GM21723 (cell line): ENCODE measurements around the gene GYPB.
A peak's percentile ranks its signal among the peaks of the same experiment; 100 is the strongest.
"Not testable (repeated sequence)": the region's sequence is repeated elsewhere in the genome, so short reads cannot be mapped to it uniquely, and the experiment has no call there.

Experiments used
- ATAC-seq: cut with Tn5 transposase; IDR thresholded peaks from one replicate; pipeline ENCODE4 v1.9.1; 2021; ENCODE audit warnings: mild to moderate bottlenecking, moderate library complexity; ENCODE audit not compliant: unreplicated experiment

The GYPB gene

GRCh38 chr4:144019277-144019676 is at the start of gene GYPB:
GYPB (minus strand) TSS chr4:144019380; CDS start chr4:144019287, 93 bp downstream.
- not testable (repeated sequence) for ATAC-seq

DNA sequence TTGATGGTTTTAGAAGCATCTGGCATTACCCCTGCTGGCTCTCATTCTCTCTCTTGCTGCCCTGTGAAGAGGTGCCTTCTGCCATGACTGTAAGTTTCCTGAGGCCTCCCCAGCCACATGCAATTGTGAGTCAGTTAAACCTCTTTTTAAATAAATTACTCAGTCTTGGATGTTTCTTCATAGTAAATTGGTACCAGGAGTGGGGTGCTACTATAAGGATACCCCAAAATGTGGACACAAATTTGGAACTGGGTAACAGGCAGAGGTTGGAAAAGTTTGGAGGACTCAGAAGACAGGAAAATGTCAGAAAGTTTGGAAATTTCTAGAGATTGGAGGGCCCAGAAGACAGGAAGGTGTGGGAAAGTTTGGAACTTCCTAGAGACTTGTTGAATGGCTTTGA is 42.4 kb upstream of the GYPB start:
- ATAC-seq, result not testable (repeated sequence)

- ATAC-seq, result not testable (repeated sequence)
These were observed 41.2 kb upstream of the GYPB start for GRCh38 chr4:144060234-144060859.

DNA sequence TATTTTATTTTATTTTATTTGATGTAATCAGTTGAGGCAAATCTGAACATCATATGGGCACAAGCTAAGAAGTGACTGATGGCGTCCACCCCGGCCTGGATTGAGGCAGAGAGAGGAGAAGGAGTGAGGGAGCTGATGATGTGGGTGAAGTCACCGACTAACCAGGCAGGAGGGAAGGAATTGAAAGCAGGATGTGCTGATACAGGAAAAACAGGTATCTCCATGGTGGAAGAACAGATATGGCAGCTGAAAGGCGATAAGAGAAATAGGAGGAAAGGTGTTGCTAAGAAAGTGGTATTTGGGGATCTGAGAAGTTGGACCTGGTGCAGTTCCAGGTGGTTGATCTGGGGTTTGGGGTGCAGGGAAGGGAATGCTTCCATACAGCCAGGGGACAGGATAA is 37.6 kb upstream of the GYPB start:
- ATAC-seq, result no peak

DNA sequence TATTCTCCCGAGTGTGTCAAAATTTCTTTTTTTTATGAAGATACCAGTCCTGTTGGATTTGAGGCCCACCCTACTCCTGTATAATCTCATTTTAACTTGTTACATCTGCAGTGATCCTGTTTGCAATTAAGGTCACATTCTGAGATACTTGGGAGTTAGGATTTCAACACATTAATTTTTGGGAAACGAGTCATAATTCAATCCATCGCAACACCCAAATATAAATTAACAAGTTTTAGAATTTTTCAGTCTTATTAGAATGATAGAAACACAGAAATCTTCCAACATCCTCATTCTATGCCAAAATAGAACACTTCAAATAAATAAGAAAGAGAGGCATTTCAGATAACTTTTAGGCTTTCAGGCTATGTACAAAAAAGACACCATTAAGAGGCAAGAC is 36.2 kb upstream of the GYPB start:
- ATAC-seq, result not testable (repeated sequence)

DNA sequence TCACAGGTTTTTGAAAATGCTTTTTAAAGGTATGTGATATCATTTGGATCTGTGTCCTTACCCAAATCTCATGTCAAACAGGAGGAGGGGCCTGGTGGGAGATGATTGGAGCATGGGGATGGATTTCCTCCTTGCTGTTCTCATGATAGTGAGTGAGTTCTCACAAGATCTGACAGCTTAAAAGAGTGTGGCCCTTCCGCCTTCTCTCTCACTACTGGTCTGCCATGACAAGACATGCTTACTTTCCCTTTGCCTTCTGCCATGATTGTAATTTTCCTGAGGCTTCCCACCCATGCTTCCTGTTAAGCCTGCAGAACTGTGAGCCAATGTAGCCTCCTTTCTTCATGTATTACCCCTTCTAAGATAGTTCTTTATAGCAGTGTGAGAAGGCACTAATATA is 32.3 kb upstream of the GYPB start:
- not testable (repeated sequence) for ATAC-seq

DNA sequence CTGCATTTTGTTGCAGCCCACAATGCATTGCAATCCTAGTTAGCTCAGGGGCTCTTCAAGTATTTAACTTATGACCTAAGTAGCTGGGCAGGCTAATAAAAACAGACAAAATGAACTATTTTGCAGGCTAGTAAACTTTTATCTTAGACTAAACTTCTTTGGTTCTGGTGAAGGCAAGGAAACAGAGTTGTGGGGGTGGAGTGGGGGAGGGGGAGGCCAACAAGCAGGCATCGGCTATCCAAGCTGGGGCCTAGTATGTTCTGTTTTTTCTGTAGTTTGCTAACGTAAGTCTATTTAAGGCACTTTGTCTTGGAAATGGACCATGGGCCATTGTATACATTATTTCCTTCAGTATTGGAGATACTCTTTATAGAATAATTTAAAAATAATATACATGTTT is 31.5 kb upstream of the GYPB start:
- ATAC-seq, result not testable (repeated sequence)

DNA sequence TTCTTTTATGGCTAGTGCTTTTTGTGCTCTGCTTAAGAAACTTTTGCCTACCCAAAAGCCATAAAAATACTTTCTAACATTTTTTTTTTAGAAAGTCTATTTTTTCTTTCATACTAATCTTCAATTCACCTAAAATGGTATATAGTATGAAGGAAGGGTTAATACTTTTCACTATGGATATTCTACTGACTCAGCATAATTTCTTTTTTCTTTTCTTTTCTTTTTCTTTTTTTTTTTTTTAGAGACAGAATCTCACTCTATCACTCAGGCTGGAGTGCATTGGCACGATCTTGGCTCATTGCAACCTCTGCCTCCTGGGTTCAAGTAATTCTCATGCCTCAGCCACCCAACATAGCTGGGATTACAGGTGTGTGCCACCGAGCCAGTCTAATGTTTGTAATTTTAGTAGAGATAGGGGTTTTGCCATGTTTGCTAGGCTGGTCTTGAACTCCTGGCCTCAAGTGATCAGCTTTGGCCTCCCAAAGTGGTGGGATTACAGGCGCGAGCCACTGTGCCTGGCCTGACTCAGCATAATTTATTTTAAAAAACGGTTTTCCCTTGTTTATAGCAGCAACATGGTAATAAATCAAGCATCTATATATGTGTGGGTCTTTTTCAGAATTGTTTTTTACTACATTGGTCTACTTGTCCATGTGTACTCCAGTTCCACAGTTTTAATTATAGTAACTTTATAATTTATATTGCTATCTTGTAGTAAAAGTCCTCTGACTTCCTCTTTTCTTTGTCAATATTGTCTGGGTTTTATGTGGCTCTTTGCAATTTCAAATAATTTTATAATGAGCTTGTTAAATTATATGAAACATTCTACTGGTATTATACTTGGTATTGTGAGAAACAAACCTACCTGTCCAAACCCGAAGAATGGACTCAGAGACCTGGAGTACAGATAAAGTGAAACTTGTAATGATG is 30.6 kb upstream of the GYPB start:
- ATAC-seq, result not testable (repeated sequence)

DNA sequence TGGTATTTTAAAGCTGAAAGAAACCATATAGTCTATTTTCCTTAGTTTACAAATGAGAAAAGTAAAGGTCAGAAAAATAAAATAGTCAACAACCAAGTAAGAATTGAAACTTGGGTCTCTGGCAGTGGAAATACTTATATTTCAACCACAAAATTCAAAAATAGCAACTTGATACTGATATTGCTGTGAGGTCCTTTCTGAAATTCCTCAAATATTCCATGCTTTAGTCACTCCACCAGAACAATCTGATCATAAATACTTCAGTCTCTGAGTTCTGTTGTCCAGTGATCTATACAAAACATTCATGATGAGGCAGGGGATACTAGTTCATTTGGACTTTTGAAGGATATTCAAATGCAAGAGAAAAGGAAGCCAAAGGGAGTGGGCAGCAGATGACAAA is 25.8 kb upstream of the GYPB start:
- not testable (repeated sequence) for ATAC-seq

GRCh38 chr4:144032580-144032979 is 13.4 kb upstream of the GYPB start:
- ATAC-seq, result not testable (repeated sequence)

DNA sequence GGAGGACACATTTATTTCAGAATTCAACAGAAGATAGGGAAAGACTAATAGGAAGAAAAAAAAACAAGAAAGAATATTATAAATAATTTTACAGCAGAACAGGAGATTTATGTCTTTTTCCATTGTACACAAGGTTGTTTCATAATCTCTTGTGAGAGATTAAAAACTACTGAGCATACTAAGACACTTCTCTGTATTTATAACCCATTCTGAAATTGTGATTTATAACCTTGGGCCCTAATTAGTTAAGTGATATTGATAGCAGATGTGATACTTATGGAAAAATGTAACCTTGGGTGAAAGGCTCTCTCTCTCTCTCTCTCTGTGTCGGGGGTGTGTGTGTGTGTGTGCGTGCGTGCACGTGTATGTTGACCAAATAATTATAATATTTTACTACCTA is 12.7 kb upstream of the GYPB start:
- ATAC-seq, result not testable (repeated sequence)

DNA sequence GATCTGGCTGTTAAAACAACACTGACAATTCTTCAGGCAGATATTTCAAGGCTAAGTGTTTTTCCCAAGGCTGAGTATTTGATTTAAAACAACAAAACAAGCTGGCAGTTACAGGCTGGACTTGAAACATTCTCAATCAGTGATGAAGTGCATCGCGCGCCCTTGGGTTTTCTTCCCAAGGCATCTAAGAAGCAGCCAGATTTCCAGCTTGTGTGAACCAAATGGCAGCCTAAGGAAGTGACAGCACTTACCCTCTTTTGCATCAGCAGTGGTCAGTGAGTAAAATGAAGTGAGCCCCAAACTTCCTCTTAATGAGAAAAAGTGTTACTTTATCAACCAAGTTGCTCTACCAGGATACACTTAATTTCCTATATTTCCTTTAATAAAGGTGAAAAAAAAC is 12.2 kb upstream of the GYPB start:
- ATAC-seq, result not testable (repeated sequence)

DNA sequence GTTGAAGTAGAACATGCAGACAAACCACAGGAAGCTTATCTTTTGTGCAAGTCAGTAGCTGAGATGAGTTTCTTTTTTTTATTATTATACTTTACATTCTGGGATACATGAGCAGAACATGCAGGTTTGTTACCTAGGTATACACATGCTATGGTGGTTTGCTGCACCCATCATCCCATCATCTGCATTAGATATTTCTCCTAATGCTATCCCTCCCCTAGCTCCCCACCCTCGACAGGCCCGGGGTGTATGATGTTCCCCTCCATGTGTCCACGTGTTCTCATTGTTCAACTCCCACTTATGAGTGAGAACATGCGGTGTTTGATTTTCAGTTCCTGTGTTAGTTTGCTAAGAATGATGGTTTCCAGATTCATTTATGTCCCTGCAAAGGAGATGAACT is 11.5 kb upstream of the GYPB start:
- ATAC-seq, result not testable (repeated sequence)

DNA sequence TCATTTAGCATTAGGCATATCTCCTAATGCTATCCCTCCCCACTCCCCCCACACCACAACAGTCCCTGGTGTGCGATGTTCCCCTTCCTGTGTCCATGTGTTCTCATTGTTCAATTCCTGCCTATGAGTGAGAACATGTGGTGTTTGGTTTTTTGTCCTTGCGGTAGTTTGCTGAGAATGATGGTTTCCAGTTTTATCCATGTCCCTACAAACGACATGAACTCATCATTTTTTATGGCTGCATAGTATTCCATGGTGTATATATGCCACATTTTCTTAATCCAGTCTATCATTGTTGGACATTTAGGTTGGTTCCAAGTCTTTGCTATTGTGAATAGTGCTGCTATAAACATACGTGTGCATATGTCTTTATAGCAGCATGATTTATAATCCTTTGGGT is 7.5 kb upstream of the GYPB start:
- ATAC-seq, result not testable (repeated sequence)

DNA sequence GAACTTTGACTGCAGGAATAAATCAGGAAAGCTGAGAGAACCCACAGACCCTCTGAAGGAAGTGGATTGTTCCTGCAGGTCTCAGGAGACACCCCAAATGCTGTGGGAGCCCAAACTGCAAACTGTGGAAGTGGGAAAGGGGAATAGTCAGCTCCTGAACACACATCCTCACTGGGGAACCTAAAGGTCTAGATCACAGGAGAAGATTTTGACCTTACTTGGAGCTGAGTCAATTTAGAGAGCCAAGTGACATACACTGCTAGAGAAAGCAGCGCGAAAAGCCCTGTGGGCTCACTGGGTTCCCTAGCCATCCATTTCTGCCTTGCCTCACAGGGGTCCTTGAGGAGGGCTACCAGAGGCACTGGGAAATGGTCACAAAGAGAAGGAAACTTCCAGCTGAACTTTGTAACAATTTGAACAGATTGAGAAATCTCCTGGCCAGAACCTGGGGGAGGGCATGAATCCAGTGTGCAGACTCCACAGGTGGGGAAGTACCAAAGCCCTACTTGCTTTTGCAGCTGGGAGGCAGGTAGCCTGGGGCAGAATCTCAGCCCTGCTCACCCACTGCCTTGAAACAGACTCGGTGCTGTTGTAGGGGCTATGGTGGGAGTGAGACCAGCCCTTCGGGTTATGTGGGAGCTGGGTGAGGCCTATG is 5.3 kb upstream of the GYPB start:
- not testable (repeated sequence) for ATAC-seq

DNA sequence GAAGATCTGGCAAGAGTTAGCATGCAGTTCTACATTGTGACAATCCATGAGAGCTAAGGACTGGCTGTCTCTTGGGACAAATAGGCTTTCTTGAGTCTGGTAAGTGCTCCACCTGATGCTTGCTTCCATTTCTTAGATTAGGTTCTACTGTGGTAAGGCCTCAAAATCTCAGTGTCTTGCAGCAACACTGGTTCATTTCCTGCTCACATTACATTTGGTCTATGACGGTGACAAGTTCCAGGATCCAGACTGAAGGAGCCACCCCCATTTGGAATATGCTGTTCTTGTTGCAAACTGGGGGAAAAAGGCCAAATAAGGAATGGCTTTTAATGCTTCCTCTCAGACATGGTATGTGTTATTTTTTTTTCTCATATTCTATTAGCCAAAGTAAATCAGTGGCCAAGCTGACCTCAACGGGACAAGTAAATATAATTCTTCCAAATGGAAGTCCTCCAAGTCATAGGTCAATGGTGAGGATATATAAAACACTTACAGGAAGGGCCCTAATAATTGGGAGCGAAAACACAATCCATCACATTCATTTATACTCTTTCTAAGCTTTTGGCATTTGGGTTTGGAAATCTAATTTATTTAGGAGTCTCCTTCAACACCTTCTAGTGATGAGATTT is 3.7 kb upstream of the GYPB start:
- ATAC-seq, result not testable (repeated sequence)

DNA sequence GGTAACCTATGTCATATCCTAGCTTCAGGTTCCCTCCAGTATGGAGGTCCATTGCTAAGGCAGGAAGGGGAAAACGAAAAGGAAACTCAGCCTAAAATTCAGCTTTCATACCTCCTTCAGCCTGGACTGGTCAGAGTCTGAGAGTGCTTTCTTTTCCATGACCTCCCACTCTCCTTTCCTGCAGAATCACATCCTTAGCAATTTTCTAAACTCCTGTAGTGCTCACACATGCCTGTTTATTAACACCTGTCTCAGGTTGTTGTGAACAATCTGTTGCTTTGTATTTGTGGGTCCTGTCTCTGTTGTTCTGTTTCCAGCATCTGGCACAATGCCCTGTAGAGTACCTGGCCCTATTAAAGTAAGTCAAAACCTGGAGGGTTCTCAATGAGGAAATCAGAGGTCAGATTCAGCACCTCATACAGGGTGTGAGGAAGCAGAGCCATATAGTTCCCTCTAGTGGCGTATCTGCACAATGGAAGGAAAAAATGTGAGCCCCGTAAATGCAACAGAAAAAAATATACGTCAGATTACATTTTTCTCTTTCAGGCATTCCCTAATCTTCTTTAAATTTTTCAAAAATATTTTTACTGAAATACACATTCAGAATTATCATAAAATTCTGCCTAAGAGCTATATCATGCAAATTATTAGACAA is 2.3 kb upstream of the GYPB start:
- peak; percentile 89 for ATAC-seq

GRCh38 chr4:144018223-144019000 is 768 bp downstream of the GYPB start:
- ATAC-seq, result not testable (repeated sequence)

- ATAC-seq, result not testable (repeated sequence)
These were observed 1.9 kb downstream of the GYPB start for GRCh38 chr4:144017271-144017670.
